IMR-90 (cell line): ENCODE data around the gene DPYD. TPM values are rescaled to one million over a fixed set of nuclear protein-coding genes. Genes with fewer than 3 reads are reported as not detected.

Experiments
- ATAC-seq: fragments of 200-7000 bp; cut with Tn5 transposase; 2 replicates; pipeline ENCODE4 v1.9.1; 2020; ENCODE audit warnings: low read depth, mild to moderate bottlenecking, moderate library complexity
- BruUV-seq: library from RNA; stranded (reverse); fragments of 400-500 nt; replicated peaks from 2 replicates; lab custom pipeline; 2021; lab: Mats Ljungman, UMichigan
- CTCF ChIA-PET: fragments of 300-600 bp; formaldehyde crosslinking; extraction: SDS; loops from one replicate; lab custom pipeline; 2021; ENCODE audit warnings: antibody characterized with exemption; lab: Yijun Ruan, JAX
- POLR2A ChIA-PET: fragments of 300-600 bp; sonication (Branson Sonifier 250); formaldehyde crosslinking; loops from one replicate; lab custom pipeline; 2022; ENCODE audit warnings: antibody characterized with exemption; ENCODE audit not compliant: unreplicated experiment; lab: Charles Lee
- DNase-seq: peaks from one replicate; pipeline ENCODE4 v3.0.0; 2013
- H2AFZ ChIP-seq: replicated peaks from 2 replicates; pipeline ENCODE3; 2013; ENCODE audit warnings: low read length, mild to moderate bottlenecking; ENCODE audit not compliant: poor library complexity
- H2AK5ac ChIP-seq: 2 replicates; pipeline ENCODE4 v1.6.1; 2013; ENCODE audit warnings: low read depth, low read length, inconsistent platforms
- H2AK9ac ChIP-seq: replicated peaks from 2 replicates; pipeline ENCODE3; 2013; ENCODE audit warnings: mild to moderate bottlenecking, low read depth, low read length, moderate library complexity; ENCODE audit not compliant: poor library complexity
- H2BK120ac ChIP-seq: 2 replicates; pipeline ENCODE4 v1.6.1; 2013; ENCODE audit warnings: low read depth, low read length, inconsistent platforms
- H2BK15ac ChIP-seq: 3 replicates; pipeline ENCODE4 v1.6.1; 2013; ENCODE audit warnings: low read depth, low read length, inconsistent platforms
- H2BK20ac ChIP-seq: 2 replicates; pipeline ENCODE4 v1.6.1; 2013; ENCODE audit warnings: low read depth, mild to moderate bottlenecking, inconsistent platforms, low read length, moderate library complexity
- H2BK5ac ChIP-seq: 2 replicates; pipeline ENCODE4 v1.6.1; 2013; ENCODE audit warnings: mild to moderate bottlenecking, low read depth, low read length, inconsistent platforms; ENCODE audit not compliant: poor library complexity, severe bottlenecking
- H3K14ac ChIP-seq: replicated peaks from 2 replicates; pipeline ENCODE4 v1.6.1; 2013; ENCODE audit warnings: low read depth, low read length, inconsistent platforms
- H3K18ac ChIP-seq: 2 replicates; pipeline ENCODE4 v1.6.1; 2013; ENCODE audit warnings: low read depth, low read length, control low read depth
- H3K23ac ChIP-seq: 2 replicates; pipeline ENCODE4 v1.6.1; 2013; ENCODE audit warnings: low read depth, low read length, inconsistent platforms
- H3K27ac ChIP-seq: 2 replicates; pipeline ENCODE4 v1.5.1; 2013; ENCODE audit warnings: mild to moderate bottlenecking, control low read depth, low read length; ENCODE audit not compliant: insufficient read depth
- H3K27me3 ChIP-seq: 2 replicates; pipeline ENCODE4 v1.6.1; 2013; ENCODE audit warnings: low read length; ENCODE audit not compliant: control insufficient read depth, insufficient read depth
- H3K36me3 ChIP-seq: 2 replicates; pipeline ENCODE4 v1.6.1; 2013; ENCODE audit warnings: low read length, mixed read lengths; ENCODE audit not compliant: control insufficient read depth, insufficient read depth
- H3K4ac ChIP-seq: 2 replicates; pipeline ENCODE4 v1.6.1; 2013; ENCODE audit warnings: low read depth, low read length, inconsistent platforms
- H3K4me1 ChIP-seq: 2 replicates; pipeline ENCODE4 v1.6.1; 2013; ENCODE audit warnings: low read length, mixed read lengths; ENCODE audit not compliant: control insufficient read depth, insufficient read depth
- H3K4me2 ChIP-seq: 2 replicates; pipeline ENCODE4 v1.6.1; 2013; ENCODE audit warnings: low read depth, mild to moderate bottlenecking, control low read depth, low read length, moderate library complexity
- H3K4me3 ChIP-seq: 2 replicates; pipeline ENCODE4 v1.5.1; 2013; ENCODE audit warnings: low read depth, mild to moderate bottlenecking, control low read depth, low read length, moderate library complexity; ENCODE audit not compliant: insufficient read depth
- H3K56ac ChIP-seq: 2 replicates; pipeline ENCODE4 v1.6.1; 2013; ENCODE audit warnings: low read length, inconsistent platforms; ENCODE audit not compliant: insufficient read depth; ENCODE audit errors: extremely low read depth
- H3K79me1 ChIP-seq, 2 experiments: 2 replicates each; pipeline ENCODE4 v1.6.1; 2013; ENCODE audit warnings: low read length in 2 of 2, inconsistent platforms in 1 of 2, low read depth in 1 of 2
- H3K9ac ChIP-seq: 2 replicates; pipeline ENCODE4 v1.6.1; 2013; ENCODE audit warnings: low read depth, low read length, control low read depth
- H3K9me1 ChIP-seq: 2 replicates; pipeline ENCODE4 v1.6.1; 2013; ENCODE audit warnings: low read length, inconsistent platforms; ENCODE audit not compliant: insufficient read depth
- H3K9me3 ChIP-seq: 2 replicates; pipeline ENCODE4 v1.6.1; 2013; ENCODE audit warnings: low read length; ENCODE audit not compliant: control insufficient read depth, insufficient read depth
- H4K20me1 ChIP-seq: 2 replicates; pipeline ENCODE4 v1.6.1; 2013; ENCODE audit warnings: low read length, inconsistent platforms; ENCODE audit not compliant: insufficient read depth
- H4K5ac ChIP-seq: 2 replicates; pipeline ENCODE4 v1.6.1; 2013; ENCODE audit warnings: mild to moderate bottlenecking, low read depth, low read length, control low read depth
- H4K8ac ChIP-seq, 2 experiments: 2 replicates each; pipeline ENCODE4 v1.6.1; 2013; ENCODE audit warnings: low read depth in 2 of 2, low read length in 2 of 2, control low read depth in 1 of 2, inconsistent platforms in 1 of 2
- H4K91ac ChIP-seq: 2 replicates; pipeline ENCODE4 v1.6.1; 2013; ENCODE audit warnings: low read depth, low read length, inconsistent platforms; ENCODE audit not compliant: insufficient read depth
- BHLHE40 ChIP-seq: fragments of 150-350 bp; IDR thresholded peaks from 2 replicates; pipeline ENCODE4 v1.6.1; 2016; ENCODE audit warnings: mild to moderate bottlenecking, low read depth, low read length
- CHD1 ChIP-seq: IDR thresholded peaks from 2 replicates; pipeline ENCODE4 v1.6.1; 2012; ENCODE audit warnings: low read depth, low read length, improper control_type of control experiment
- FOS ChIP-seq: fragments of 150-350 bp; IDR thresholded peaks from 2 replicates; pipeline ENCODE4 v1.6.1; 2016; ENCODE audit warnings: low read depth, low read length
- RCOR1 ChIP-seq: IDR thresholded peaks from 2 replicates; pipeline ENCODE4 v1.6.1; 2012; ENCODE audit warnings: mild to moderate bottlenecking, low read length, improper control_type of control experiment; ENCODE audit not compliant: insufficient replicate concordance
- SMC3 ChIP-seq: fragments of 150-350 bp; IDR thresholded peaks from 2 replicates; pipeline ENCODE4 v1.6.1; 2016; ENCODE audit warnings: low read depth, mild to moderate bottlenecking, antibody characterized with exemption, low read length, moderate library complexity
- WGBS, 2 experiments: methylation state at CpG; one replicate each; pipeline versions ENCODE4 v1.1.5 to v1.1.7; 2013; ENCODE audit warnings: missing lambda C conversion rate in 2 of 2; ENCODE audit not compliant: insufficient read length in 1 of 2; ENCODE audit errors: extremely low coverage in 2 of 2; 5-methylcytosine and 5-hydroxymethylcytosine counted together
- dilution Hi-C: fragments of 300-500 bp; cut with HindIII; formaldehyde crosslinking; loops from one replicate; pipeline ENCODE4 v1.14.3; 2018; ENCODE audit warnings: low sequenced_read_pairs; ENCODE audit not compliant: unreplicated experiment
- in situ Hi-C: fragments of 300-500 bp; cut with MboI; formaldehyde crosslinking; loops from 3 replicates; pipeline ENCODE4 v1.14.3; 2019; ENCODE audit warnings: low sequenced_read_pairs, inconsistent platforms, mixed read lengths
- intact Hi-C: fragments of 100-400 bp; cut with micrococcal nuclease; formaldehyde crosslinking; loops from 2 replicates; pipeline ENCODE4 v1.10.0; 2022
- polyA plus RNA-seq, 3 experiments: library from polyadenylated mRNA; depleted of rRNA; stranded (reverse); fragments of >200 nt; gene quantifications; 2 replicates each; pipeline ENCODE4 v1.2.3, GENCODE V29; 2012; ENCODE audit warnings: low replicate concordance in 1 of 3
- total RNA-seq: library from RNA; depleted of rRNA; stranded (reverse); fragments of >200 nt; gene quantifications from 2 replicates; pipeline ENCODE4 v1.2.3, GENCODE V29; 2012

The DPYD gene
- total and polyA plus RNA-seq, 2 of the 4 experiments (the other 2 are of a cell fraction): 9.3 to 47.3 TPM

DNA sequence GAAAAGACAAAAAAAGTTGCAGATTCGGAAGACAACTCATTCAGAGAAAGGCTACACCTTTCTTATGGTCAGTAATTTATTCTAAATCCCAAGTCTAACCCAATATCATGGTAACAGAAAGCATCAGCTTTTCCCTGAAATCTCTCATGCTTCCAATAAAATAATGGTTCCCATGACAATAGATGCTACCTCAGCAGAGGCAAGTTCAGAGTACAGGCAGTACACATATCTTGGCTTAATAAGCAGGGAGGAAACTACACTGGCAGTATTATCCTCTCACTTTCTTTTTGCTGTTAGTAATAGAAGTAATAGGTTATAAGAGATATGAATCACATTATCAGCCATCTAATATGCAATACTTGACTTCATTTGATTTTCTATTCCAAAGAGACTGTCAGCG is 137.1 kb downstream of the DPYD start:
- Histone ChIP-seq H3K4ac (no peak overlapping the region), H3K27me3 (no peaks in the 10 kb centered on the region), H3K9ac (no peak overlapping the region), H3K79me1 (peaks cover 0 to 5% of the 10 kb centered on the region in 2 experiments; a peak in 1 of 4 replicates), H3K9me3 (no peaks in the 10 kb centered on the region), H2BK5ac (no peak overlapping the region), H3K27ac (no peak overlapping the region), H3K4me3 (no peak overlapping the region), H3K4me2 (no peak overlapping the region), H3K14ac (no peak overlapping the region), H4K5ac (no peak overlapping the region), H3K9me1 (peaks cover 2% of the 10 kb centered on the region; the same call in 1 of the 2 replicates), H4K91ac (no peak overlapping the region), H4K8ac (no peak overlapping the region), H2BK20ac (no peak overlapping the region), H2AK9ac (no peak overlapping the region), H2AFZ (no peak overlapping the region), H3K18ac (no peak overlapping the region), H2AK5ac (no peak overlapping the region), H2BK15ac (no peak overlapping the region), H4K20me1 (no peaks in the 10 kb centered on the region), H3K36me3 (no peaks in the 10 kb centered on the region), H3K23ac (no peak overlapping the region), H3K56ac (no peak overlapping the region), H2BK120ac (no peak overlapping the region), H3K4me1 (no peaks in the 10 kb centered on the region)
- ChIA-PET POLR2A (no interaction called here), CTCF (no interaction called here)
- dilution Hi-C loops (no loop called here), intact Hi-C loops (no loop called here), in situ Hi-C loops (loop anchor here (25.0 kb wide), 1 partner anchor 821 kb away; no protein-coding TSS in a partner anchor)
- DNase-seq: no peak
- no TSS peak for BruUV-seq
- TF ChIP-seq FOS: no peak
- TF ChIP-seq RCOR1: no peak
- TF ChIP-seq BHLHE40: no peak
- no peak for TF ChIP-seq CHD1
- no peak for TF ChIP-seq SMC3
- WGBS, 2 experiments: 100% methylated on average over 1 of the region's 2 CpGs; no CpG with 5 or more reads in 1 of the 2 experiments
- no peak for ATAC-seq
